ENCODE measurements around the gene KIF3A.

- TF ChIP-seq CTCF (IDR thresholded peaks at IDR 0.05) (no peak), EZH2 (IDR thresholded peaks at IDR 0.05) (peak; percentile 100)
These were observed 10.5 kb upstream of the KIF3A start for GRCh38 chr5:132747616-132748440.
